Activated T-cell treated with anti-CD3 and anti-CD28 coated beads, Interleukin-2, amount 50 U/mL, for 4 hours (primary cell): ENCODE data around the gene CMTM3. TPM values are rescaled to one million over a fixed set of nuclear protein-coding genes. Genes with fewer than 3 reads are reported as not detected.

Experiments
- total RNA-seq, 3 donors: library from RNA; stranded (reverse); gene quantifications; one replicate each; pipeline ENCODE4 v1.2.1, GENCODE V29; 2021

Gene CMTM3
- total RNA-seq, 3 donors from 2014 or later = 49.3 to 53.0 (median 51.4) TPM

Other genes with a start within 250 kb of the CMTM3 start
- under 1 TPM in 1 of 3 donors, not detected in 2; 0.13 TPM for gene CDH5, start 238.0 kb upstream of the CMTM3 start, total RNA-seq
- gene BEAN1, start 177.4 kb upstream of the CMTM3 start, total RNA-seq = not detected
- 1 to 10 TPM; 3.6 to 4.6 (median 3.8) TPM for gene TK2, start 54.6 kb upstream of the CMTM3 start, total RNA-seq
- gene CKLF, start 52.1 kb upstream of the CMTM3 start, total RNA-seq = 10 to 100 TPM; 52.4 to 63.6 (median 53.2) TPM
- 1 to 10 TPM; 1.4 to 3.1 (median 2.3) TPM for gene CMTM1, start 38.3 kb upstream of the CMTM3 start, total RNA-seq
- gene CMTM2, start 25.2 kb upstream of the CMTM3 start, total RNA-seq = not detected
- 1 to 10 TPM; 2.6 to 3.0 (median 2.8) TPM for gene CMTM4, start 92.0 kb downstream of the CMTM3 start, total RNA-seq
- gene DYNC1LI2, start 146.9 kb downstream of the CMTM3 start, total RNA-seq = 10 to 100 TPM; 45.9 to 55.5 (median 53.6) TPM
- not detected for gene TERB1, start 196.9 kb downstream of the CMTM3 start, total RNA-seq
- 100 to 1,000 TPM in 1 of 3 donors, 10 to 100 TPM in 2; 93.8 to 111 (median 94.8) TPM for gene NAE1, start 226.3 kb downstream of the CMTM3 start, total RNA-seq
- under 1 TPM in 1 of 3 donors, not detected in 2; 0.18 TPM for gene CA7, start 239.7 kb downstream of the CMTM3 start, total RNA-seq